Uterus (tissue), 4 donors: ENCODE measurements around the gene IFI27L2. TPM values are rescaled to one million over a fixed set of nuclear protein-coding genes. Genes with fewer than 3 reads are reported as not detected.

Experiments used
- DNase-seq, 2 donors: peaks; one replicate each; pipeline ENCODE4 v3.0.0-alpha.2; 2019 to 2020
- H3K27ac ChIP-seq, 2 donors: fragments of 200-600 bp; sonication (generic); 1 replicate in 1 of 2; 2 replicates in 1 of 2; pipeline ENCODE4 v1.5.1; 2016 to 2018
- H3K27me3 ChIP-seq, 2 donors: fragments of 200-600 bp; sonication (generic); one replicate each; pipeline ENCODE4 v1.5.1; 2018 to 2019; ENCODE audit warnings: control low read depth in 1 of 2
- H3K36me3 ChIP-seq, 2 donors: fragments of 200-600 bp; sonication (generic); one replicate each; pipeline ENCODE4 v1.5.1; 2019; ENCODE audit warnings: control low read depth in 1 of 2
- H3K4me1 ChIP-seq, 2 donors: fragments of 200-600 bp; sonication (generic); one replicate each; pipeline ENCODE4 v1.5.1; 2018 to 2019; ENCODE audit warnings: control low read depth in 1 of 2
- H3K4me3 ChIP-seq, 2 donors: fragments of 200-600 bp; sonication (generic); 1 replicate in 1 of 2; 2 replicates in 1 of 2; pipeline ENCODE4 v1.5.1; 2018 to 2019; ENCODE audit warnings: mild to moderate bottlenecking in 1 of 2
- H3K9me3 ChIP-seq, 2 donors: fragments of 200-600 bp; sonication (generic); one replicate each; pipeline ENCODE4 v1.5.1; 2019; ENCODE audit warnings: control low read depth in 1 of 2
- CTCF ChIP-seq, 4 experiments: fragments of 200-600 bp in 2 of 4; fragments of 450-650 bp in 2 of 4; sonication (generic) in 2 of 4; IDR thresholded peaks; one replicate each; pipeline ENCODE4 v1.5.1; 2016 to 2019; ENCODE audit warnings: antibody characterized with exemption in 4 of 4, mild to moderate bottlenecking in 2 of 4, moderate library complexity in 1 of 4
- POLR2A ChIP-seq, 2 donors: fragments of 450-650 bp; IDR thresholded peaks; one replicate each; pipeline ENCODE4 v1.6.1; 2016; ENCODE audit warnings: antibody characterized with exemption in 2 of 2, mild to moderate bottlenecking in 1 of 2, moderate library complexity in 1 of 2
- intact Hi-C: fragments of 100-400 bp; cut with DNase I; formaldehyde crosslinking; loops from one replicate; pipeline ENCODE4 v1.15.1; 2023; ENCODE audit warnings: low total_unique reads
- total RNA-seq, 4 donors: library from RNA; depleted of rRNA in 3 of 4; stranded (reverse); fragments of >200 nt in 3 of 4; gene quantifications; one replicate each; pipeline versions ENCODE4 v1.1.0 to v1.2.4, GENCODE V29; 2014 to 2023
- donor health status: DM: yes; HTN: yes; CAD: no.

IFI27L2 gene
- total RNA-seq, 4 donors from 2014 or later: 14.3 to 111 (median 45.0) TPM

- H3K4me1 ChIP-seq: no peaks in the 10 kb centered on the region
- intact Hi-C loops: loop anchor here (2.0 kb wide), 1 partner anchor 100 kb away; no protein-coding TSS in a partner anchor
- no peaks in the 10 kb centered on the region for H3K9me3 ChIP-seq
- H3K36me3 ChIP-seq: no peaks in the 10 kb centered on the region
- TF ChIP-seq CTCF (IDR thresholded peaks at IDR 0.05): peak; percentile 91 to 98 (median 93)
- TF ChIP-seq POLR2A (IDR thresholded peaks at IDR 0.05): no peak
- no peak overlapping the region for H3K4me3 ChIP-seq
- no peak overlapping the region for H3K27ac ChIP-seq
- peak; percentile 85 to 86 for DNase-seq
- H3K27me3 ChIP-seq: no peaks in the 10 kb centered on the region
Measured at GRCh38 chr14:94136575-94137331, 7.3 kb upstream of the IFI27L2 start.

- Histone ChIP-seq H3K4me3 (no peak overlapping the region), H3K36me3 (no peaks in the 10 kb centered on the region), H3K4me1 (no peaks in the 10 kb centered on the region), H3K27me3 (no peaks in the 10 kb centered on the region), H3K9me3 (no peaks in the 10 kb centered on the region), H3K27ac (no peak overlapping the region)
- intact Hi-C loops: no loop called here
- TF ChIP-seq CTCF (IDR thresholded peaks at IDR 0.05): no peak
- no peak for TF ChIP-seq POLR2A (IDR thresholded peaks at IDR 0.05)
- no peak for DNase-seq
Measured at GRCh38 chr14:94135476-94135875, 6.1 kb upstream of the IFI27L2 start.

GRCh38 chr14:94132285-94132887, 3.0 kb upstream of the IFI27L2 start:
- H3K36me3 ChIP-seq: no peaks in the 10 kb centered on the region
- H3K4me3 ChIP-seq: no peak overlapping the region
- H3K27me3 ChIP-seq: no peaks in the 10 kb centered on the region
- intact Hi-C loops: no loop called here
- DNase-seq: peak in 1 of 2 donors; percentile 62
- no peaks in the 10 kb centered on the region for H3K9me3 ChIP-seq
- H3K4me1 ChIP-seq: peaks cover 0 to 3% of the 10 kb centered on the region in 2 donors
- H3K27ac ChIP-seq: no peak overlapping the region
- peak; percentile 66 to 76 (median 72) for TF ChIP-seq CTCF (IDR thresholded peaks at IDR 0.05)
- TF ChIP-seq POLR2A (IDR thresholded peaks at IDR 0.05): no peak

GRCh38 chr14:94129758-94130414, 482 bp upstream of the IFI27L2 start:
- intact Hi-C loops: no loop called here
- Histone ChIP-seq H3K9me3 (no peaks in the 10 kb centered on the region), H3K36me3 (no peaks in the 10 kb centered on the region), H3K4me1 (peaks cover 0 to 3% of the 10 kb centered on the region in 2 donors), H3K27me3 (no peaks in the 10 kb centered on the region), H3K4me3 (peak overlapping the region; percentile 31 to 48), H3K27ac (peak overlapping the region; percentile 89 to 92)
- DNase-seq: peak; percentile 51 to 67
- no peak for TF ChIP-seq POLR2A (IDR thresholded peaks at IDR 0.05)
- no peak for TF ChIP-seq CTCF (IDR thresholded peaks at IDR 0.05)
